CD4-positive, alpha-beta T cell treated with Interleukin-1 beta for 1 hour (primary cell): Measurements from ENCODE around the gene SLC27A3.
"Not testable (repeated sequence)": the region's sequence is repeated elsewhere in the genome, so short reads cannot be mapped to it uniquely, and the experiment has no call there.

Experiments used
- DNase-seq, 2 donors: peaks; one replicate each; pipeline ENCODE4 v3.0.0-alpha.2; 2020 to 2022

SLC27A3 gene

DNA sequence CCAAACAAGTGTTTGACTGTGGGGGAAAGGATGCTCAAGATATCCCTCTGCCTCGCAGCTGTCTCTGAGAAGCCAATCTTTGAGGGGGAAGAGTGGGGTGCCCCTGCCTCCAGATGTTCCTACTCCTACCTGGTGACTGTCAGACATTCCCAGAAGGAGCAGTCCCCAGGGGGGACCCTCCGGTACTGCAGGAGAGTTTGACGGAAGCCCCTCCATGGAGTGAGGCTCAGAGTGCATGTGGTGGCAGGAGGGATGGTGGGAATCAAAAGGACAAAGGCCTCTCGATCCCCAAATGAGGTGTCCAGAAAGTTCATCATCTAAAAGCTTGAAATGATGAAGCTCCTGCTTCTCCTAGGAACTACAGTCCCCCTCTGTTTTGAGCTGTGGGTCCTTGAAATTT lies 5.3 kb downstream of the SLC27A3 start:
- no peak for DNase-seq

DNA sequence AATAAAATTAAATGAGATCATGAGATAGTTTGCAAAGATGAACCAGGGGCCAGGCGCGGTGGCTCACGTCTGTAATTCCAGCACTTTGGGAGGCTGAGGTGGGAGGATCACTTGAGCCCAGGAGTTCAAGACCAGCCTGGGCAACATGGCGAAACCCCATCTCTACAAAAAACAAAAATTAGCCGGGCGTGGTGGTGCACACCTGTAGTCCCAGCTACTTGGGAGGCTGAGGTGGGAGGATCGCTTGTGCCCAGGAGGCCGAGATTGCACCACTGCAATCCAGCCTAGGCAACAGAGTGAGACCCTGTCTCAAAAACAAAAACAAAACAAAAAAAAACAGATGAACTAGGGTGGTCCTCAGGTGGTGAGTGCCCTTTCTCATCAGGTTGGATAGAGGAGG lies 7.4 kb downstream of the SLC27A3 start:
- not testable (repeated sequence) for DNase-seq

DNA sequence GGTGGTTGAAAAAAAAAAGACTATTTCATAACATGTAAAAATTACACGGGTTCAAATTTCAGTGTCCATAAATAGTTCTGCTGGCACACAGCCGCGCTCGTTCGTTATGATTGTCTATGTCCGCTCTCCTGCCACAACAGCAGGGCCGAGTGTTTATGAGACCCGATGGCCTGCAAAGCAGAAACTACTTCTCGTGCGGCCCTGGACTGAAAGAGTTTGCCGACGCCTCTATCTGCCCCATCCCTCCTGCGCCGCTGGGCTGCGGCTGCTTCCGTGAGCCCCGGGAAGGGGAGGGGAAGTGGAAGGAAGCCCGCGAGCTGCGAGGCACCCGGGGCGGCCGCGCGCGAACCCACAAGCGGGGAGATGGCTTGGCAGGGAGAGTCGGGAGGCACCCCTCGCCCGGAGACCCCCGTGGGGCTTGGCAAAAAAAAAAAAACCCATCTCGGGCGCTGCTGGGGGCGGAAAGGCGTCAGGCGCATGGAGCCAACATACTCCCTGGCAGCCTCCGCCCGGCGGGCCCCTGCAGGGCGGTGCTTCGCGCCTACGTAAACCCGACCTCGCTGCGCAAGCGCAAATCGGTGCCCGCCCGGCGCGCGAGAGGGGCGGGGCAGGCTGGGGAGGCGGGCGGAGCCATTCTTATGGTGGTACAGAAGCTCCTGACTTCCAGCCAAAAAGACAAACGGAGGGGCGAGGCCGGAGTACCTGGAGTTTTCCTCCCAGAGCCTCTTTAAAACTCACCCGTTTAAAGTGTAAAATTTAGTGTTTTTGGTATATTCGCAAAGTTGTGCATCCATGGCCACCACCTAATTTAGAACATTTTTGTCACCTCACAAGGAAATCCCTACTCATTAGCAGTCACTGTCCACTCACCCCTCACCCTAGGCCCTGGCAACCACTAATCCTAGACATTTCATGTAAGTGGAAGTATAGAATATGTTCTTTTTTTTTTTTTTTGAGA lies 8.3 kb downstream of the SLC27A3 start:
- peak; percentile 92 for DNase-seq

DNA sequence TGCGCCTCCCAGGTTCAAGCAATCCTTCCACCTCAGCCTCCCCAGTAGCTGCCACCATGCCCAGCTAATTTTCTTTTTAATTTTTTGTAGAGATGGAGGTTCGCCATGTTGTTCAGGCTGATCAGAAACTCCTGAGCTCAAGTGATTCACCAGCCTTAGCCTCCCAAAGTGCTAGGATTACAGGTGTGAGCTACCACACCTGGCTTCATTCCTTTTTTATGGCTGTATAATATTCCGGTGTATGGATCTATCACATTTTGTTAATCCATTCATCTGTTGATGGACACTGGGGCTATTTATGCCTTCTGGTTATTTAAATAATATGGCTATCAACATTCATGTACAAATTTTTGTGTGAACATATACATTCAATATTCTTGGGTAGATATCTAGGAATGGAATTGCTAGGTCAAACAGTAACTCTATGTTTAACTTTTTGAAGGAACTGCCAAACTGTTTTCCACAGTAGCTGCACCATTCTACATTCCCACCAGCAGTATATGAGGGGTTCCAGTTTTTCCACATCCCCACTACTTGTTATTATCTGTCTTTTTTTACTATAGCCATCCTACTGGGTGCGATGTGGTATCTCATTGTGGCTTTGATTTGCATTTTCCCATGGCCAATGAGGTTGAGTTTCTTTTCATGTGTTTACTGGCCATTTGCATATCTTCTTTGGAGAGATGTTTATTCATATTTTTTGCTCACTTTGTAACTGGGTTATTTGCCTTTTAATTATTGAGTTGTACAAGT lies 11.0 kb downstream of the SLC27A3 start:
- no peak for DNase-seq

DNA sequence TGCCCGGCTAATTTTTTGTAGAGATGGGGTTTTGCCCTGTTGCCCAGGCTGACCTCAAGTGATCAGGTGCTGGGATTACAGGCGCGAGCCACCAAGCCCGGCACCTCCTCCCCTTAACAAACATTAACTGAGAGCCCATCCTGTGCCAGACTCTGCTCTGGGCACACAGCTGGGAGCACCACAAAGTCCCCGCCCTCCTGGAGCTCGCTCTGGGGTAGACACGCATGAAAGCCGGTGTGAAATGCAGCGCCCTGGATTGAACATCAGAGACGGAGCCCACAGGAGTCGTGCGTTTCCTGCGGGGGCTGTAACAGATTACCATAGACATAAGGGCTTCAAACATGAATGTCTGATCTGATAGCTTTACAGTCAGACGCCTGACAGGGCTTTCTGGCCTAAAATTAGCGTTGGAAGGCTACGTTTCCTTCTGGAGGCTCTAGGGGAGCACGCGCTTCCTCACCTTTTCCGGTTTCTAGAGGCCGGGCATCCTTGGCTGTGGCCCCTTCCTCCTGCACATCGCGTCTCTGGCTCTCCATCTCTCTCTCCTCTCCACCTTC lies 14.3 kb downstream of the SLC27A3 start:
- no peak for DNase-seq

DNA sequence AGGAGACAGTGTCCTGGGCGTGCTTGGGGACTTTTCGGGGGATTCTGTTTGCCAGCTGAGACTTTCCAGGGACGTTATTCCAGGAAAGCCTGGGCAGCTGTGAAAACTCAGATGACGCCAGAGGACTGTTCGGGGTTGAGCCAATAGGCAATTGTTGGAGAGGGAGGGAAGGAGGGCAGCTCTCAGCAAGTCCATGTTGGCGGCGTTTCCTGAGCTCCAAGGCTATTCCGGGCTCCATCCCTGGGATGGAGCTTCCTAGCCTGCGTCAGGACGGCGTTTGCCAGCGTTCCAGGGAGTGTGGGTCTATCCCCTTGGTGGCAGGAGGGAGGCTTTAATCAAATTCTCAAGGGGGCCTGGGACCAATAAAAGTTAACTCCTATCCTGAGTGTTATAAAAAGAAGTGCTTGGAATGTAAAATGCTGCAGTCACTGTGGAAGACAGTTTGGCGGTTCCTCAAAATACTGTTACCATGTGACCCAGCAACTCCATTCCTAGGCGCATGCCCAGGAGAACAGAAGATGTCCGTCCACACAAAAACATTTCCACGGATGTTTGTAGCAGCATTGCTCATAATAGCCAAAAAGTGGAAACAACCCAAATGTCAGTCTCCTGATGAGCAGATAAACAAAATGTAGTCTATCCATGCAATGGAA lies 15.2 kb downstream of the SLC27A3 start:
- DNase-seq = peak in 1 of 2 donors; percentile 53

DNA sequence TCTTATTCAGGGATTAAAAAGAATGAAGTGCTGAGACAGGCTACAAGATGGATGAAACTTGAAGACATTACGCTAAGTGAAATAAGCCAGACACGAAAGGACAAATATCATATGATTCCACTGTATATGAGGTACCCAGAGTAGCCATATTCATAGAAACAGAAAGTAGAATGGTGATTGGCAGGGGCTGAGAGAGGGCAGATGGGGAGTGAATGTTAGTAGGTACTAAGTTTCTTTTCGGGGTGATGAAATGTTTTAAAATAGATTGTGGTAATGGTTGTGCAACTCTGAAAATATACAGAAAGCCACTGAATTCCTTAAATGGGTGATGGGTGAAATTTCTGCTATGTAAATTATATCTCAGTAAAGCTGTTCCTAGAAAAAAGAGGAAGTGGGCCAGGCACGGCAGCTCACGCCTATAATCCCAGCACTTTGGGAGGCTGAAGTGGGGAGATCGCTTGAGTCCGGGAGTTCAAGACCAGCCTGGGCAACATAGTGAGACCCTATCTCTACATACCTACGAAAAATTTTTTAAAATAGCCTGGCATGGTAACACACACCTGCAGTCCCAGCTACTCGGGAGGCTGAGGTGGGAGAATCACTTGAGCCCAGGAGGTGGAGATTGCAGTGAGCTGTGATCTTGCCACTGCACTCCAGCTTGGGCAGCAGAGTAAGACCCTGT lies 15.9 kb downstream of the SLC27A3 start:
- DNase-seq = peak; percentile 41 to 72

DNA sequence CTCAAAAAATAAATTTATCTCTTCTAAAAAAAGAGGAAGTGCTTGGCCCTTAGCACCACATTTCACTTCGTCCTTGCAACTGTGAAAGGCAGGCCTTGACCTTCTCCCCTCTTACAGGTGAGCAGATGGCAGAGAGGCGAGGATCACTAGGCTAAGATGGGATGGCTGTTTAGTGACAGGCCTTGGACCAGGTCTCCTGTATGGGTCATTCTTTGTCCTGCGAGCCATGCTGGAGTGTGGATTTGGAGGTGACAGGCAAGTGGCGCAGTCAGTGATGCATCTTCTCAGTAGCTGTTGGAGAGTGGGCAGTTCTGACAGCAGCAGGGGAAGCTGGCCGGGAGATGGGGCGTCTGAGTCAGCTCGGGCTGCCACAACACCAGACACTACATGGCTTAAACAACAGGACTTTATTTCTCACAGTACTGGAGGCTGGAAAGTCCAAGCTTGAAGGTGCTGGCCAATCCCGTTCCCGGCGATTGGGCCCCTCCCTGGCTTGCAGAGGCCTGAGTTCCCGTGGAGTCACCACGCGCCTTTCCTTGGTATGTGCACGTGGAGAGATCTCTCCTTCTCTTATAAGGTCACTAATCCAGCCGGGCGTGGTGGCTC lies 16.5 kb downstream of the SLC27A3 start:
- peak in 1 of 2 donors; percentile 52 for DNase-seq

DNA sequence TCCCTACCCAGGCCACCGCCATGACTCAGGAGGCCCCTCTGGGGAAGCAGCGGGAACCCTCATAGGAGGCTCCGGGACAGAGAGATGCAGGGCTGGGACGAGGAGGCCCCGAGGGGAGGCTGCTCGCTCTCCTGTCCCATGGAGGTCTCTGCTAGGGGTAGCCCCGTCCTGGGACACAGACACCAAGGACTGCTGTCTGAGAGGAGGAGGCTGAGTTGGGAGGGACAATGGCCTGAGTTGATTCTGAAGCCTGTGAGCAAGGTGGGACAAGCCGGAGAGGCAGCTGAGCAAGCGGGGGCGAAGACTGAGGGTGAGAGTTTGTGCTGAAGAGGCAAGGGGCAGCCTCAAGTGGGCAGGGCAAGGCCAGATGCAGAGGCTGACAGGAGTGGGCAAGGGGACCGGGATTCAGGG lies 17.4 kb downstream of the SLC27A3 start:
- DNase-seq = no peak

DNA sequence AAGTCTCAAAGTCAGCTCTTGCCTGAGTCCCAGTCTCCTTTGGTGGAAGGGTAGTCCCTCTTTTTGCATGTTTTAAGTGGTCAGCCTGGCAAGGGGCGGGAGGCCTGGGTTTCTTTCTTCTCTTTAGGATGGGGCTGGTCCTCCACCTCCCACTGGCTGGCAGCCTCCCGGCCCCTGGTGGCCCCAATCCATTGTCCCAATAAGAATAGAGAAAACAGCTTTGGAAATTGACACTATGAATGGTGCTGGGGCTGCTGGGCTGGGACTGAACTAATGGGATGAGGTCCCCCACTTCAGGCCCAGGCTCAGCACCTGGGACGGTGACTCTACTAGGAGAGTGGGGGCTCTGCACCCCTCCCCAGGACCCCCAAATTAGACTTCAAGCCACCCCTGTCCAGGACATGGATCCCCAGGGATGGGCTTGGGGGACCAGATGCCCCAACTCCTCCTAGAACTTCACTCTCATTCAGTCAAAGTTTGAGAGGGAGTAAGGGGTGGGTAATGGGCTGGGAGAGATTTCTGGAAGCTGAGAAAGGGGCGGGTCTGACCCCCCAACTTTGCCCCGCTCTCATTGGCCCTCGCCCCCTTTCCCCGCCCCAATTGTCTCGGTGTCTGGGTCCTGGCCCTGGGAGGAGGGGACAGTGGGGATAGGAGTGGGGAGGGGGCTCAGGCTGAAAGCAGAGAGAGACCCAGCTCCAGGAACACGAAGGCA lies 18.2 kb downstream of the SLC27A3 start:
- DNase-seq = no peak

DNA sequence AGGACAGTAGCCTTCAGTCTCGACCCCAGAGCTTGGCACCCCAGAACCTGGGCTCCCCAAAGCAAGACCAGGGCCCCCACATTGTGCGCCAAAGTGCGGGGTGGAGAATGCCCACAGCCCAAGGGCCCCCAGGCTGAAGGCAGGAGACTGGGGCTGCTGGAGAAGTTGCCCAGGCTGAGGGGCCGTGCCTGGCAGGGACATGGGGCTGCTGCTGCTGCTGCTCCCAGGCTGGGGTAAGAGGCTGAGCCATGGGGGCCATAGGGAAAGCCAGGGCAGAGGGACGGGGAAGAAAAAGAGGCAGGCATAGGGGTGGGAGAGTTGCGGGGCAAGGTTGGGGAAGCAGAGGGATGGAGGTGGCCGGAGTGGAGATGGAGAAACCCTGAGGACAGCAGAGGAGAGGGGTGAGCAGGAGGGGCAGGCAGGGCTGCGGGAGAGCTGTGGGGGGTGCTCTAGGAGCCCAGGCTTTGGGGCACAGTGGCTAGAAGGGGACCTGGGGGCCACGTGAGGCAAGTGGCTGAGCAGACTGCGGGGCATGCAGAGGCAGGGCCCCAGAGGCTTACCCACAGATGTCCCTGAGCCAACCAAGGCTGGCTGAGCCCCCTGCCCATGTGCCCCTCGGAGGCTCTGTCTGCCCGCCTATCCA lies 18.9 kb downstream of the SLC27A3 start:
- DNase-seq = no peak

DNA sequence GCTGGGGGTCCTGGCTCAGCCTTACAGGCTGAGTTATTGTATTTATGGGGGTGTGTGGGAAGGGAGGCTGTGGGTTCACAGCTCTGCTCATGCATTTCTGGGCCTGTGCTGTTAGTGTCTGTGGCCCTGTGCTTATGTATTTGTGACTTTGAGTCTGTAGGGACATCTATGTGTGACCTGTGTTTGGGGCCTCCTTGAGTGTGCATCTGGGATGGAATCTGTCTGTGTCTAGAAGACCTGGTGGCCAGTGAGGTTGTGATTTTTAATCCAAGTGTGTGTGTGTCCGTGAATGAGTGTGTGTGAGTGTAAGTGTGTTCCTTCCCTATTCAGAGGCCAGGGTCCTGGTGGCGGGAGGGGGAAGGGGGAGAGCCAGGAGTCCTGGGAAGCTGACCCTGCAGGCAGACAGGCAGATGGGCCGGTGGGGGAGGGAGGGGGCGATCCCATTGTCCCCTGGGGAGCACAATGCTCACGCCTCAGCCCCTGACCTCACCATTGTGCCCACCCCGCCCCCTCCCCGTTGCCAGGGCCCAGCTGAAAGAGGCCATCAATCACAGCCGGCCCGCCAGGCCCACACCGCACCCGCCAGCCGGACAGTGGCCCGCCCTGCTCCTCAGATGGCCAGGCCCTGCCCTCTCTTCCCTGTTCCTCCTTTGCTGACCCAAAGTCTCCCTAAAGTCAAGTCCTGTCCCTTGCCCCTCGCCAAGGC lies 19.6 kb downstream of the SLC27A3 start:
- no peak for DNase-seq

DNA sequence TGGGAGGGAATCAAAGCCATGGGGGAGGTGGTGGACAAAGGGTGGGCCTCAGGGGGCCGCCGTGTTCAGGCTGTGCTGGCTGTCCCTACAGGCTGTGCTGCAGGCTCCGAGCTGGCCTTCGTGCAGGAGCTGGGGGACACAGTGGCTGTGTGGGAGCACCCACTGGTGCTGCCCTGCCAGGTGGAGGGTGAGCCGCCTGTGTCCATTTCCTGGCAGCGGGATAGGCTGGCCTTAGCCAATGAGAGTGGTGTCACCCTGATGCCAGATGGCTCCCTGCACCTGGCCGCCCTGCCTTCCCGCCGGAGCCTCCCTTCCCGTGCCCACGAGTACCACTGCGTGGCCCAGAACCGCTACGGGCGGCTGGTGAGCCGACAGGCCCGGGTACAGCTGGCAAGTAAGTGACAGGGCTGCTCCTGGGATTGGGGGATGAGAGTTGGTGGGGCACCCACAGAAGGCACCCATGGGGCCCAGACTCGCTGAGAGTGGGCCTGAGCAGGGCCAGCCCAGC lies 20.2 kb downstream of the SLC27A3 start:
- no peak for DNase-seq

DNA sequence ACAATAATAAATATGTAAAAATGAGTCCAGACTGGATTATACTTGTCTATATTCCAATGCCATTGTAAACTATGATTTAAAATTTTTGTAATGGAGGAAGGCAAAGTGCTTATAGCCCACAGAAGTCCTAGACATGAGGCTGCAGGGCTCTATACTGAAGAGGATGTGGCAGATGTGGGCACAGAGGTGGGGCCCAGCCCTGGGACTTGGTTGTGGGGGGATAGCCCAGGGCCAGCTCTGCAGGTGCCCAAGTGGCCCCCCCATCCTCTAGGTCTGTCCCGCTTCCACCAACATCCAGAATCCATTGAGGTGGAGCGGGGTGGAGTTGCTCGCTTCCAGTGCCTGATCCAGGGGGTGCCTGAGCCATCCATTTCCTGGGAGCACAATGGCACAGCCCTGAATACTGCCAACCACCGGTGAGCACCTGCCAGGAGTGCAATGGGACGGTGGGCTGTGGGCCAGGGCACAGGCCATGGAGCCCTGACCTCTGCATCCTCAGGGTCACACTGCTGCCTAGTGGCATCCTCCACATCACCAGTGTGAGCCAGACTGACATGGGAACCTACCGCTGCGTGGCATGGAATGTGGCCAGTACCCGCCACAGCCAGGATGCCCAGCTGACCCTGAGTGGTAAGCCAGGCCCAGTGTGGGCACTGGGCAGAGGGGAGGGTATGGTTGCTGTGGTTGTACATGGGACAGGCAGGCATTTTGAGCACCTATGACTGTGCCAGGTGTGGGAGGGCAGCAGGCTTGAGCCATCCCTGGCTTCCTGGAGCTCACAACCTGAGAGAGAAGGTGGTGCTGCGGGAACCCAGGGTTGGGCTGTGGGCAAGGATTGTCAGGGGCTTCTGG lies 21.0 kb downstream of the SLC27A3 start:
- no peak for DNase-seq

DNA sequence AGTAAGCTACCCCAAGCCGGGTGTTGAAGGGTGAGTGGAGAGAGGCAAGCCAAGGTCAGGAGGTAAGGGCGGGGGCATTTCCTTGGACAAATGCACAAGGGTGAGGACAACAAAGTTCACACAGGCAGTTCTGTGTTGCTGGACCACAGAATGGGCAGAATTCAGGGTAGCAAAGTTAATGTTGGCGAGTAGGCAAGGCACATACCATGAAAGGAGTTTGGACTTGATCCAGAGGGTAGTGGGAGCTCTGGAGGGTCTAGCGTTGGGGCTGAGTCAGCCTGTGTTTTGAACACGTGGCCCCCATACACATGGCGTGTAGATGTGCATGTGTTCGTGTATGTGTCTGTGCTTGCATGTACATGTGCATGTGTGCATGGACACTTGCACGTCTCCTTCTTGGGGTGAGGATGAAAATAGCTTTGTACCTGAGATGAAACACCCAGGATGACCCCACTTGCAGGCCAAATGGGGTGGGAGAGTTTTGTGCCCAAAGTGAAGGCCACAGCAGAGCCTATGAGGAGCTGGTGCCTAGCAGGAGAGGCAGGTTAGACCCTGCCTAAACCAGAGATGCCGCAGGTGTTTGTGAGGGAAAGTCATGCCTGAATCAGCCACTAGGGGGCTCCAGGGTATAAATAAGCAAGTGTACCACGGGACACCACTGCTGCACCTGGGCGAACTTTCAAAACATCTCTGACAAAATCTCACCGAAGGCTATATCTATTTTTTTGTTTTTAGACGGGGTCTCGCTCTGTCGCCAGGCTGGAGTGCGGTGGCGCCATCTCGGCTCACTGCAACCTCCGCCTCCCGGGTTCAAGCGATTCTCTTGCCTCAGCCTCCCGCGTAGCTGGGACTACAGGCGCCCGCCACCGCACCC lies 21.8 kb downstream of the SLC27A3 start:
- DNase-seq = peak; percentile 80 to 86

DNA sequence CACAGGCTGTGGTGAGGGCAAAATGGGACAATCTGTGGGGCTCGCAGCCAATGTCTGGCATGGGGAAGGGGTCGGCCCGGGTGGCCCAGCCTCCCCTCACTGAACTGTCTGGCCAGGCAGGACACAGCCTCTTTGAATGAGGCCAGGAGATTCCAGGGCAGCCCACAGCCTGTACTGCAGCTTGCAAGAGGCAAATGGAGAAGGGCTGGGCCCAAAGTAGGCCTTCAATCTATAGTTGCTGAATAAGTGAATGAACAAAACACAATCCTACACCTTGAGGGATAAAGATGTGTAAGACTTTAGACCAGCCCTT lies 23.2 kb downstream of the SLC27A3 start:
- DNase-seq = no peak

DNA sequence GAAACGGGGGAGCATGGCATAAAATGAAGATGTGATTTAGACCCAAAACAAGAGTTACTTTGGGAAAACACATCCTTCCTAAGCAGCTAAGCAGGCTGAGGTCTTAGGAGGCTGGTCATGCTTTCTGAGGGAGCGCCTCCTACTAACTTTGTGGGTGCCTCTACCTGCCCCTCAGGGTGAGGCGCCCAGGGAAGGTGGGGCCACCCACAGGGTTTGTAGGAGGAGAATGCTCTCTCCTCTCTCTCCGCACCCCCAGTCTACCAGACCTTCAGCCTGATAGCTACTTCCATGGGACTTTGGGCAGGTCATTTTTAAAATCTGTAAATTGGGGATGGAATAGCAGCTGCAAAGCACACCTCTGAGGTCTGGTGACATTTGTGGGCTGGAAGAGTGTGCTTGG lies 23.8 kb downstream of the SLC27A3 start:
- DNase-seq = no peak
